GM21423 (cell line): ENCODE results near the gene PSMB3.
A peak's percentile ranks its signal among the peaks of the same experiment; 100 is the strongest.
"Not testable (repeated sequence)": the region's sequence is repeated elsewhere in the genome, so short reads cannot be mapped to it uniquely, and the experiment has no call there.

ENCODE experiments used
- ATAC-seq: cut with Tn5 transposase; IDR thresholded peaks from one replicate; pipeline ENCODE4 v1.9.1; 2021; ENCODE audit warnings: mild to moderate bottlenecking, moderate library complexity; ENCODE audit not compliant: unreplicated experiment

PSMB3 gene

DNA sequence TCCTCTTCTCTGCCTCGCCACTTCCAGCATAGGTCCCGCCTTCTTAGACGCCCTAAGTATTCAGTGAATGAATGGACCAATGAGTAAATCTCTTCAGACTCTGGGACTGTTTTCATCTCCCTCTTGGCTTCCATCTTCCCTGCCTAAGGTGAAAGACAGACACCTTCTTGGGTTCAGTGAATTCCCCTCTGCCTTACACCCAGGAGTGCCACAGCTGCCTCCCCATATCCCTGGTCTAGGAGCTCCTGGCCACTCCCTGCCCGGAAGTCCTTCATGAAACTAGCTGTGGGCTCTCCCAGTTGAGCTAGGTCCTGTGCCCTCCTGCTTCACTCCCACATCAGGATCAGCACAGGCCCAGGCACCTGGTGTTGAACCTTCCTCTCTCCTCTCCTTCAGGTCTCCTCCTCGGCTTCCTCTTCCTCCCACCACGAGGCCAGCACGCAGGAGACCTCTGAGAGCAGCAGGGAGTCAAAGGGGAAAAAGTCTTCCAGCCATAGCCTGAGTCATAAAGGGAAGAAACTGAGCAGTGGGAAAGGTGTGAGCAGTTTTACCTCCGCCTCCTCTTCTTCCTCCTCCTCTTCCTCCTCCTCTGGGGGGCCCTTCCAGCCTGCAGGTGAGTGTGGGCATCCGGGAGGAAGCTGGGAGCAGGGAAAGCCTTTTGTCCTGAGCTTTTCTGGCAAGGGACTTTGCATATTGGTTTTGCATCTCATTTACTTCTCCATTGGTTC is 37.2 kb upstream of the PSMB3 start:
- ATAC-seq: no peak

DNA sequence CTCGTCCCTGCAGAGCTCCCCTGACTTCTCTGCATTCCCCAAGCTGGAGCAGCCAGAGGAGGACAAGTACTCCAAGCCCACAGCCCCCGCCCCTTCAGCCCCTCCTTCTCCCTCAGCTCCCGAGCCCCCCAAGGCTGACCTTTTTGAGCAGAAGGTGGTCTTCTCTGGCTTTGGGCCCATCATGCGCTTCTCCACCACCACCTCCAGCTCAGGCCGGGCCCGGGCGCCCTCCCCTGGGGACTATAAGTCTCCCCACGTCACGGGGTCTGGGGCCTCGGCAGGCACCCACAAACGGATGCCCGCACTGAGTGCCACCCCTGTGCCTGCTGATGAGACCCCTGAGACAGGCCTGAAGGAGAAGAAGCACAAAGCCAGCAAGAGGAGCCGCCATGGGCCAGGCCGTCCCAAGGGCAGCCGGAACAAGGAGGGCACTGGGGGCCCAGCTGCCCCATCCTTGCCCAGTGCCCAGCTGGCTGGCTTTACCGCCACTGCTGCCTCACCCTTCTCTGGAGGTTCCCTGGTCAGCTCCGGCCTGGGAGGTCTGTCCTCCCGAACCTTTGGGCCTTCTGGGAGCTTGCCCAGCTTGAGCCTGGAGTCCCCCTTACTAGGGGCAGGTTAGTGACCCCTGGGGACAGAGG is 36.1 kb upstream of the PSMB3 start:
- ATAC-seq: no peak

DNA sequence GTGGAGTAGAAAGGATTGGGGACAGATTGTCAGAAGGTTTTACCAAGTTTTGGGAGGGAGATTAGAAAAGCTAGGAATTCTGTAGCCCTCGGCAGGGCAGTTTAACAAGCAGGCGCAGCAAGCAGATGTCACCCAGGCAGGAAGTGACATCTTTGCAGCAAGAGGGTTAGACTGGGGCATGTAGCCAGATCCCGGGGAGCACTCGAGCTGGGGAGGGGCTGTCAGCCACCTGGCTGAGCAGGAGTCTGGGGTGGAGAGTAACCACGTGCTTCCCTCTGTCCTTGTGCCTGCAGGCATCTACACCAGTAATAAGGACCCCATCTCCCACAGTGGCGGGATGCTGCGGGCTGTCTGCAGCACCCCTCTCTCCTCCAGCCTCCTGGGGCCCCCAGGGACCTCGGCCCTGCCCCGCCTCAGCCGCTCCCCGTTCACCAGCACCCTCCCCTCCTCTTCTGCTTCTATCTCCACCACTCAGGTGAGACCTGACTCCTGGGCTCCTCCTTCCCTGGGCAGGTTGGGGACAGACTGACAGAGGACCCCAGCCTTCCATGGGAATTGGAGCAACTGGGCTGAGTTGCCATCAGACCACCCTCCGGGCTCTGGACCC is 35.3 kb upstream of the PSMB3 start:
- no peak for ATAC-seq

DNA sequence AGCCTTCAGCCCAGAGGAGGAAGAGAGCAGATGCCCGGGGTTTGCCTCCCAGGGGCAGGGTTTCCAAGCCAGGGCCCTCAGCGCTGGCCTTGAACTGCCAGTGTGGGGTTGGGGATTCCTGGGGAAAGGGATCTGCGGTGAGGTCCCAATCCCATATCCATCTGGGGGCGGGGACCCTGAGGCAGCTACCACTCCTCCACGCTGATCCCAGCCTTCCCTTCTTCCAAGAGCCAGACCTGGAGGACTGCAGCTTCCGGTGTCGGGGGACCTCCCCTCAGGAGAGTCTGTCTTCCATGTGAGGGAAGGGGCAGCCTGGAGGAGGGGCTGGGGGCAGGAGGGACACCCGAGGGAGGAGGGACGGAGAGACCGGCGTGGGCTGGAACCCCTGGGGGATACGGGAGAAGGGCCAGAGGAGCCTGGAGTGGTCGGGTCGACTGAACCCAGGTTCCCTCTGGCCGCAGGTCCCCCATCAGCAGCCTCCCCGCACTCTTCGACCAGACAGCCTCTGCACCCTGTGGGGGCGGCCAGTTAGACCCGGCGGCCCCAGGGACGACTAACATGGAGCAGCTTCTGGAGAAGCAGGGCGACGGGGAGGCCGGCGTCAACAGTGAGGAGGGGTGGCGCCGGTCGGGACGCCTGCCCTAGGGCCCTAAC is 33.1 kb upstream of the PSMB3 start:
- ATAC-seq: no peak

DNA sequence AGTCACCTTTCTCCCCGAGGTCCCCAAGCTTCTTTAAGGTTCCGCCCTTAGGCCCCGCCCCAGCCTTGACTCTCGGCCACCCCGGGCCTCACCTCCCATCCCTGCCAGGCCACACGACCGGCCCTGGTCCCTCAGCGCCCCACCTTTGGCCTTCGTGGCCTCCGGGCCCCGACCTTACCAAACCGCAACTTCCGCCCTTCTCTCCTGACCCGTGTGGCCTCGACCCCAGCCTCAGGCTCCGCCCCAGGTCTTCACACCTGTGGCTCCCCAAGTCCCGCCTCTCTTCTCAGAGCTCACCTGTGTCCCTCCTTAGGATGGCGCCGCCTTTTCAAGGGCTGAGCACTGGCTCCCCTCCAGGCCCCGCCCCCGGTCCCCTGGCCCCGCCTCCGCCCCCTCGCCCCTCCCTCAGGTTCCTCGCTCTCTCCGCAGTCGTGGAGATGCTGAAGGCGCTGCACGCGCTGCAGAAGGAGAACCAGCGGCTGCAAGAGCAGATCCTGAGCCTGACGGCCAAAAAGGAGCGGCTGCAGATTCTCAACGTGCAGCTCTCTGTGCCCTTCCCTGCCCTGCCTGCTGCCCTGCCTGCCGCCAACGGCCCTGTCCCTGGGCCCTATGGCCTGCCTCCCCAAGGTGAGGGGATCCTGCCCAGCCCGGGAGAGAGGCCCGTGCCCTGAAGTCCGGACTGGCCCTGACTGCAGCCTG is 32.4 kb upstream of the PSMB3 start:
- no peak for ATAC-seq

DNA sequence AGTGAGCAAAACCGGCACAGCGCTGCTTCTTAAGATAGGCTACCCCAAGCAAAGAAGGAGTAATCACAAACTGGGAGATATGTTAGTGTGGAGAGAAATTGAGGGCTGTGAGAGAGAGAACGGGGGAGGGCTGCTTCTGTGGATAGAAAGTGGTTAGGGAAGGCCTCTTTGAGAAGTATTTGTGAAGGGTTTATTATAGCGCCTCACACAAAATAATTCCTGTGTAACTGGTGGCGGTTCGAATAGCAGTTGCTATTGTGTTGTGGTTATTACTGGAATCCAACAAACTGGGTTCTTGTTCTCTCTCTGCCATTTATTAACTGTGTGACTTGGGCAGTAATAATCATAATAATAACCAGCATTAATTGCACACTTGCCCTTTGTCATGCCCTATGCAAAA is 31.6 kb upstream of the PSMB3 start:
- no peak for ATAC-seq

DNA sequence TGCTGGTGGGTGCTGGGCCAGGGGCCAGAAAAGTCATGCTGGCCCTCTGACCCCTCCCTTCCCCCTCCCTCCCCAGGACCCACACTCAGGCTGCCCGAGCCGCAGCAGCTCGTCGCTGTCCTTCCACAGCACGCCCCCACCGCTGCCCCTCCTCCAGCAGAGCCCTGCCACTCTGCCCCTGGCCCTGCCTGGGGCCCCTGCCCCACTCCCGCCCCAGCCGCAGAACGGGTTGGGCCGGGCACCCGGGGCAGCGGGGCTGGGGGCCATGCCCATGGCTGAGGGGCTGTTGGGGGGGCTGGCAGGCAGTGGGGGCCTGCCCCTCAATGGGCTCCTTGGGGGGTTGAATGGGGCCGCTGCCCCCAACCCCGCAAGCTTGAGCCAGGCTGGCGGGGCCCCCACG is 30.7 kb upstream of the PSMB3 start:
- no peak for ATAC-seq

DNA sequence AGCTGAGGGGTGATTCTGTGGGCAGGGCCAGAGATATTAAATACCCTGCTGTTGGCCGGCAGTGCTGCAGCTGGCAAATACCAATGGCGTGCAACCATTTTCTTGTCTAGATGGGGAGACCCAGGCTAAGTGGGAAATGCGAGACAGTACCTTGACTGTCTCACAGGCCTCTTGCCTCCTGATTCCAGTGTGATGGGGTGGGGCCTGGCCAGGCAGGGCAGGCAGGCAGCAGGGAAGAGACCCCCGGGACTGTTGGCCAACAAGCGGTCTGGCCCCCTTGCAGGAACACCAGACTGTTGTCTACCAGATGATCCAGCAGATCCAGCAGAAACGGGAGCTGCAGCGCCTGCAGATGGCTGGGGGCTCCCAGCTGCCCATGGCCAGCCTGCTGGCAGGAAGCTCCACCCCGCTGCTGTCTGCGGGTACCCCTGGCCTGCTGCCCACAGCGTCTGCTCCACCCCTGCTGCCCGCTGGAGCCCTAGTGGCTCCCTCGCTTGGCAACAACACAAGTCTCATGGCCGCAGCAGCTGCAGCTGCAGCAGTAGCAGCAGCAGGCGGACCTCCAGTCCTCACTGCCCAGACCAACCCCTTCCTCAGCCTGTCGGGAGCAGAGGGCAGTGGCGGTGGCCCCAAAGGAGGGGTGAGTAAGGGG is 28.1 kb upstream of the PSMB3 start:
- ATAC-seq: no peak

DNA sequence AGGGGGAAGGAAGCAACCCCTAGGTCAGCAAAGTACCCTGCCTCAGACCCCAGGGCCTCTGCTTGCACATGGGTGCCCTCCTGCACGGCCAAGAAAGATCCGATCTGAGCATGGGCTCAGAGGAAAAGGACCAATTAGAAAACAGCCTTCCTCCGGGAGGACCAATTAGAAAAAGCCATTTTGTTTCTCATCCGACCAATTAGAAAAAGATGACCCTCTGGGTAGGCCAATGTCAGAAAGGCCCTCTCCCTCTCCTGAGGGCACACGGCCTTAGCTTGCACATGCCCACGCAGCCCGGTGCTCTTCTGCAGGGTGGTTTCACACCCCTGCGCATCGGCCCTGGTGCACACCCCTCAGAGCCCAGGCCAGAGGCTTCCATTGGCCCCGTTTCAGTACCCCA is 27.5 kb upstream of the PSMB3 start:
- ATAC-seq: no peak

DNA sequence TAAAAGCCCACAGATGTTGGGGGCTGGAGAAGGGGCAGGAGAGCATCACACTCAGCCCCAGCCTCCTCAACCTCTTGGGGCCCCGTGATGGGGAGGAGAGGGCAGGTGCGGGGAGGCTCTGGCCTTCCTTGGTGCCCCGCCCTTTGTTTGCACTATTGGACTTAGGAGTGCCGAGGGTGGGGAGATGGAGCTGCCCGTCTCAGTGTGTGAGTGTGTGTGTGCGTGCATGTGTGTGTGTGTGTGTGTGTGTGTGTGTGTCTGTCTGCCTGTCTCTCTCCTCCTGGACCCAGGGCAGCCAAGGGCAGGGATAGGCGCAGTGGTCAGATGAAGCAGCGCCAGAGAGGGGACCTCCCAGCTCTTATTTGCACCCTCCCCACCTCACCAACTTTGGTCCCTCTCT is 26.4 kb upstream of the PSMB3 start:
- not testable (repeated sequence) for ATAC-seq

DNA sequence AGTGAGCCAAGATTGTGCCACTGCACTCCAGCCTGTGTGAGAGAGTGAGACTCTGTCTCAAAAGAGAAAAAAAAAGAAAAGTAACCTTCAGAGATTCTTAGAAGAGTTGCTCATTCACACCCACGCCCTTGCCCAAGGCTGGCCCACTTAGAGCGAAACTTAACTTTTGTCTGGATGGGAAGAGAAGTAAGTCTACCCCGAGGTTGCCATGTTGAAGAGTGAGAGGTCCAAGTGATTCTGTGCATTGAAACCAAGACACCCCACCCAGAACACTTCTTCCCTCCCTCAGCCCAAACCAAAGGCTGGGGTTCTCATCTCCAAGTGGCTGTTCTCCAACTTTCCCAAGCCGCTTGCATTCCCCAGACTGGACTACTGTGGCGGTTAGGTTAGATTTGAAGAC is 24.8 kb upstream of the PSMB3 start:
- no peak for ATAC-seq

DNA sequence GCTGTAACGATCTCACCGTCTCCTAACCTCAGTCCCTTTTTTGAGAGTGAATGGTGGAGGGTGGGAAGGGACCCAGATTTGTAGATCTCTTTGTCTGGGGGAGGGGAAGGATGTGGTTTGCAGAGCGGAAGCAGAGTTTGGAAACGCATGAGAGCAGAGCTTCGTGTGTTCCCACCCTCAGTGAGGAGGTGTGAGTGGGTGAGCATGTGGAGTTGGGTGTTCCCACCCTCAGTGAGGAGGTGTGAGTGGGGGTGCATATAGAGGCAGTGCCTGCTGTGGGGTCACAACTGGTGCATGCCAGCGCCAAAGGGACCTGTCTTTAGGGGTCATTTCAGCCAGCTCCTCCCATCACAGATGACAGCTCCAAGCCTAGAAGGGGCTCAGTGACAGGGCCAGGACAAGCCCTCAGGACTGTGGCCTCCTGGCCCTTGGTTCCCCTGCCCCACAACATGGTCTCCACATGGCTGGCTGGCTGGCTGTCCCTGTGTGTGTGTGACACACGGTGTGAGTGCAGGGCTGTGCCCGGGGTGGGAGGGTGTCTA is 24.2 kb upstream of the PSMB3 start:
- ATAC-seq: no peak

DNA sequence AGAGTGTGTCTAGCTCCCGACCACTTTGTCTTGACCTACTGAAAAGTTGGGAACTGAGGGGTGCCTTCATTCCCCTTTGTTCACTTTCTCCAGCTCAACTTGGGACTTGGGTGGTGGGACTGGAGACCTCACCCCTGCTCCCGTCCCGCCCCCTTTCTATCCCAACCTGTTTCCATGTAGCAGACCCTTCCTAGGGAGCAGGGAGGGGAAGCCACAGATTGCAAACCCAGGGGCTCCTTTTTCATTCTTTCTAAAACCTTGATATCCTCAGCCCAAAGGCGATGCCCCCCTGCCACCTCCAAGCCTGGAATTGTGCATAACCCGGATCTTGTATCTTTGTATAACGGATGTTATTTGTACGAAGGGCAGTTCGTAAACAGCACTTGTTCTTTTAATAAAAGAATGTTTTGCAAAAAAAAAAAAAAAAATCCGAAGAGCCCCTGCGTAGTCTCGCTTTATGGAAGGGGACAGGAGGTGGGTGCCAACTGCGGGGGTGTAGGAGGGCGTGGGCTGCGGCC is 23.1 kb upstream of the PSMB3 start:
- no peak for ATAC-seq

DNA sequence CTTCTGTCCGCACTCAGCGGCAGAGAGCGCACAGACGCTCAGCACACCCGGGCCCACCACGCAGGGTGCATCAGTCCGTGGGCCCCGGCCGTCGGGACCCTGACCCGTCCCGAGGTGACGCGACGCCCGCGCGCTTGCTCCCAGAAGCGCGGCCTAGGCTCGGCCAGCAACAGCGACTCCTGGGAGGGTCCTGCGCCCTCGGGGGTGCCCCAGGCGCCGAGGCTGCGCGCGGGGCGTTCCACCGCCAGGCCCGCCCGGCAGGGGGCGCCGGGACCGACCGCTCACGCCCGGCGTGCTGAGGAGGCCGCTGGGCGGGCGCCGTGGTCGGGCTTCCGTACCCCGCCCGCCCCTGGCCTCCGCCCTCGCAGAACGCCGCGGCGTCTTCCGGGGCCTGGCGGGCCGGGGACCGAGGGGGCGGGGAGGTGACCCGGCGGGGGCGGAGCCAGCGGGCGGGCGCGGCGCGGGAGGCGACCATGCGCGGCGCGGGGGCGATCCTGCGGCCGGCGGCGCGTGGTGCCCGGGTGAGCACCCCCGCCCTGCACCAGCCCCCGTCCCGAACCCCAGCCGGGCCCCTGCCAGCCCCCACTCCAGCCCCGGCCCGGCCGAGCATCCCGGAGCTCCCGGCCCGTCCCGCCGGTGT is 22.5 kb upstream of the PSMB3 start, which contains the start of gene CISD3:
TSS of gene CISD3 (plus strand) at position 456 of the 640 bp plus-strand sequence. CDS start at position 474, 18 bp downstream.
- ATAC-seq: peak; percentile 82

DNA sequence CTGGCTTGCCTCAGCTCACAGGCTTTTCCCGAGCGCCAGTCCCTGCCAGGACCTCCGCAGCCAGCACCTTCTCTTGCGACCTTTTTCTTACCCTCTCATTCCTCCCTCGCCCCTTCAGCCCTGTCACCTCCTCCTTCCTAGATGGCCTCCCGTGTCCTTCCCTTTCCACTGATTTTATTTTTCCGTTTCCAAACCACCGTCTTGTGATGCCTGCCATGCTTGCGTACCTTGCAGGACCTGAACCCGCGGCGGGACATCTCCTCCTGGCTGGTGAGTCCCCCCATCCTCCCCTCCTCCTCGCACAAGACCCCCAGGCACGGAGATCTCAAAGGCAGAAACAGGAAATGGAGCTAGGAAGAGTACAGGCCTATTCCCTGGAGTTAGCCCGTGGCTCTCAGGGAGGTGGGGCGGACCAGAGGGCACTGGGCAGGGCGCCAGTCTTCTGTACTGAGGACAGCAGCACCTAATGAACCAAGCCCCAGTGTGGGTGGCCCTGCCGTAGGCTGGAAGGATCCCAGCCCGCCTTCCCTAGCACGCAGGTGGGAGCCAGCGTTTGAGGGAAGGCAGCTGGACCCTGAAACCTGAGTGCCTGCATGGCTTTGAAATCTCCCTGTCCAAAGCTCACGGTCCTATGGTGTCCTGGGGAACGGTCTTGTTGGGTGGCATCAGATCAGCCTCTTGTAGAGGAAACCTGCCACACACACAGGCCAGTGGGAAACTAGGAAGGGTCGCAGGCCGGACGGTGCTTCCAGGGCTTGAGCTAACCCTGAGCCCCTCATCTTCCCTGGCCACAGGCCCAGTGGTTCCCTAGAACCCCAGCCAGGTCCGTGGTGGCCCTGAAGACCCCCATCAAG is 21.8 kb upstream of the PSMB3 start:
- ATAC-seq: no peak

DNA sequence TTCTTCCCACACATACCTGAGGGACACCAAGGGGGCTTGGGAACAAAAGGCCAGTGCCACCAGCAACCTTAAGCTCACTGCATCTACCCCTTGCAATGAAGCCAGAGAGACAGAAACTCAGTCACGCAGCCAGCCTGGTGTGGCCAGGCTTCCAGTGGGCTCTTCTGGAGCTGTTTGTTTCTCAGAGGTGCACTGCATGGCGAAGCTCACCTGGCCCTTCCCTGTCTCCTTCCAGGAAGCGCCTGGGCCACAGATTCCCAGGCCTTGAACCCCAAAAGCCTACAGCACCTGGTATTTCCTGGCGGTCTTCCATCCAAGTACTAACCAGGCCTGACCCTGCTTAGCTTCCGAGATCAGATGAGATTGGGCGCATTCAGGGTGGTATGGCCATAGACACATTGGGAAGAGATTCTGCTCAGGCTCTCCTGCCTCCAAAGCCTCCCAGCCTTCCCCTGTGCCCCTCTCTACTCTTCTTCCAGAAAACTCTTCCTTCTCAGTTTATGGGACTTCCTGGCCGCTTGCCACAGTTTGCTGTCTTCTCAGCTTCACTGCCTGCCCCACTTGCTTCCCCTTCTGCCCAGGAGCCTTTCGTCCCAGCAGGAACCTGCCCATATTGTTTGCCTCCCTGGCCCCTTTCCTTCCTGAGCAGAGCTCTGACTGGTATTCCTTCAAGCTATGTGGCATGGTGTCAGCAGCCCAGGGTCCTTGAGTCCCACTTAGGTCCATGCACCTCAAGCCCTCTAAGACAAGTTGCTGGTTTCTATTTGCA is 20.8 kb upstream of the PSMB3 start:
- ATAC-seq: no peak

DNA sequence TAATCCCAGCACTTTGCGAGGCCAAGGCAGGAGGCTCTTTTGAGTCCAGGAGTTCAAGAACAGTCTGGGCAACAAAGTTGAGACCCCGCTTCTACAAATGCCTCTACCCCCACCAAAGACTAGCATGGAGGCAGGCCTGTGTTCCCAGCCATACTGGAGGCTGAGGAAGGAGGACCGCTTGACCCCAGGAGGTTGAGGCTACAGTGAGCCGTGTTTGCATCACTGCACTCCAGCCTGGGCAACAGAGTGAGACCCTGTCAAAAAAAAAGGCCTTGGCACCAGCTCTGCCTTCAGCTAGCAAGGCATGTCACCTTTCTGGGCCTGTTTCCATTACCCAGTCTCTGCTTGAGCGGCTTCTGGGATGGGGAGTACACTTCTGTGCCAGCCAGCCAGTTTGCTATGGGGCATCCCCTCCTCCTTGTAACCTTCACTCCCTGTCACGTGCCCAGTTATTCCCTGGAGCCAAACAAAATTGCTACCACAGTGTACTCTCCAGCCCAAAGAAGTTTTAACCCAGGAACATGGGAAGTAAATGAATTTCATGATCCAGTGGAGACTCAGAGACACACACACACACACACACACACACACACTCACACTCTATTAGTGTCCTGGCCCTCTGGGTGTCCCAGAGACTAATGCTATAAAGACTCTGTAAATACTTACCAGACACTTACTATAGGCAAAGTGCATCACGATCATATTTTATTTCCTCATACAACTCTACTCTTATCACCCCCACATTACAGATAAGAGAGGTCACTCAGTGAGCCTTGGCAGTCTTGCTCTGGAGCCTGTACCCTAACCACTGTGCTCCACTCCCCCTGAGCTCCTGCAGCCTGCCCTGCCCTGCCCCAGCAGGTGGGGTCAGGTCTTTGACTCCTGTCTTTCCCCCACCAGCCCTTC is 19.9 kb upstream of the PSMB3 start:
- no peak for ATAC-seq
